ENCODE results near the gene WNT9A.

WNT9A gene

DNA sequence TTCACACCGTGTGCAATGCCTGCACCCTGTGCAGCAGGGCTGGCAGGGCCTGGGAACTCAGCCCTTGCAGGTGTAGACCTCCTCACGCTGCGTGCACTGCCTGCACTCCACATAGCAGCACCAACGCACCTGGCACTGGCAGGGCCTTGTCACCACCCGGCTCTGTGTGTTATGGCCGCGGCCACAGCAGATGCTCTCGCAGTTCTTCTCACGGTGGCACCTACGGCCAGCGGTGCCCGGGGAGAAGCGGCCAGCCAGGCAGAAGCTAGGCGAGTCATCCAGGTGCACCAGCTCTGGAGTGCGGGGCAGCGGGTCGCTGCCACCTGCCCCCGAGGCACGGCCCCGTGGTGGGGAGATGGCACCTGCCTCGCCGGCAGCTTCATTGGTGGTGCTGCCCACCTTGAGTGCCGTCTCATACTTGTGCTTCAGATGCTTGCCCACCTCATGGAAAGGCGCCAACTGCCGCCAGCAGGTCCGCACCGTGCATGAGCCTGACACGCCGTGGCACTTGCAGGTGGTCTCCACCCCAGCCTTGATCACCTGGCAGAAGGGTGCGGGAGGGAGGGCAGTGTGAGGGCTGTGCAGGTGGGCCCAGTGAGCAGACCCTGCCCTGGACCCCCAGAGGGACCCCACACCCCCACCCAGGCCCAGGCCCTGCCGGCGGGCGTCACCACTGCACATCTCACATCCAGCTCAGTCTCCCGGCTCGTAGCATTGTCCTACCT, 26.1 kb downstream of the WNT9A start:
- Histone ChIP-seq H3K36me3 (ENCODE audit: insufficient read depth, insufficient read length, low read length) (peaks cover 41% of the 10 kb centered on the region), H3K4me1 (ENCODE audit: insufficient read depth, insufficient read length) (peaks cover 35% of the 10 kb centered on the region), H3K9ac (ENCODE audit: insufficient read length, low read depth) (no peak overlapping the region), H3K27me3 (ENCODE audit: insufficient read depth, insufficient read length) (no peaks in the 10 kb centered on the region), H3K4me3 (ENCODE audit: insufficient read length, low read depth) (no peak overlapping the region), H3K9me3 (ENCODE audit: insufficient read depth, low read length) (no peaks in the 10 kb centered on the region)
- TF ChIP-seq SUZ12 (IDR thresholded peaks at IDR 0.05; ENCODE audit: extremely low read depth, insufficient read depth, insufficient read length): no peak
- no peak for TF ChIP-seq ZNF274 (IDR thresholded peaks at IDR 0.05; ENCODE audit: low read depth, low read length)
- no peak for TF ChIP-seq YY1 (IDR thresholded peaks at IDR 0.05; ENCODE audit: insufficient read depth, insufficient read length)
- DNase-seq (ENCODE audit: low read depth, low spot score): no peak

DNA sequence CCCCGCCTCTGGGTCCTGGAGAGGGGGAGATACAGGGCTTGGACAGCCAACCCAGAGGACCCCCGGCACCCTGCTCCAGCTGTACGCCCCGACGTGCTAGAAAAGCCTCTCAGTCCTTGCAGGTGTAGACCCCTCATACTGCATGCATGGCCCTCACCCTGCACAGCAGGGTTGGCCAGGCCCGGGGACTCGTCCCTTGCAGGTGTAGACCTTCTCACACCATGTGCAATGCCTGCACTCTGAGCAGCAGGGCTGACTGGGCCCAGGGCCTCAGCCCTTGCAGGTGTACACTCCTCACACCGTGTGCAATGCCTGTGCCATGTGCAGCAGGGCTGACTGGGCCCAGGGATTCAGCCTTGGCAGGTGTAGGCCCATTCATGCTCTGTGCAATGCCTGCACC, 26.8 kb downstream of the WNT9A start:
- no peak overlapping the region for H3K4me3 ChIP-seq (ENCODE audit: insufficient read length, low read depth)
- TF ChIP-seq SUZ12 (IDR thresholded peaks at IDR 0.05; ENCODE audit: extremely low read depth, insufficient read depth, insufficient read length): no peak
- TF ChIP-seq ZNF274 (IDR thresholded peaks at IDR 0.05; ENCODE audit: low read depth, low read length): no peak
- TF ChIP-seq YY1 (IDR thresholded peaks at IDR 0.05; ENCODE audit: insufficient read depth, insufficient read length): no peak
- no peak for DNase-seq (ENCODE audit: low read depth, low spot score)
- H3K36me3 ChIP-seq (ENCODE audit: insufficient read depth, insufficient read length, low read length): peaks cover 41% of the 10 kb centered on the region
- peaks cover 35% of the 10 kb centered on the region for H3K4me1 ChIP-seq (ENCODE audit: insufficient read depth, insufficient read length)
- no peaks in the 10 kb centered on the region for H3K27me3 ChIP-seq (ENCODE audit: insufficient read depth, insufficient read length)
- no peak overlapping the region for H3K9ac ChIP-seq (ENCODE audit: insufficient read length, low read depth)
- no peaks in the 10 kb centered on the region for H3K9me3 ChIP-seq (ENCODE audit: insufficient read depth, low read length)

DNA sequence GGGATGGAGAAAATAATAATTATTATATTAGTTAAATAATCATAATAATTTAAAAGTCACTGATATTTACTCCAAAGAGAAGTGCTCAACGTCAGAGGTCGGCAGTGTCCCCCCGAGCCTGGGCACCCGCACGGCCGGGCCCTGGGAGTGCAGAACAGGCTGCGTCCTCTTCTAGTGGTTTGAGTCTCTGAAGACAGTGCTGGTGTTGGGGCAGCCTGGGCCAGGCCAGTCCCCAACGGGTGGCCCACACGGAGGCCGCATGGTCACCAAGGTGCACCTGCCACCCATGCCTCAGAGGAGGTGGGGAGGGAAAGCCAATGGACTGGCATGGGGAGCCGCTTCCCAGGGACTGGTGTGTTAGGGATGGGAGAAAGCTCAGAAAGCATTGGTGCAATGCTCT, 27.3 kb downstream of the WNT9A start:
- DNase-seq (ENCODE audit: low read depth, low spot score): no peak
- Histone ChIP-seq H3K4me3 (ENCODE audit: insufficient read length, low read depth) (no peak overlapping the region), H3K9me3 (ENCODE audit: insufficient read depth, low read length) (no peaks in the 10 kb centered on the region), H3K9ac (ENCODE audit: insufficient read length, low read depth) (no peak overlapping the region), H3K4me1 (ENCODE audit: insufficient read depth, insufficient read length) (peaks cover 32% of the 10 kb centered on the region), H3K27me3 (ENCODE audit: insufficient read depth, insufficient read length) (no peaks in the 10 kb centered on the region), H3K36me3 (ENCODE audit: insufficient read depth, insufficient read length, low read length) (peaks cover 41% of the 10 kb centered on the region)
- no peak for TF ChIP-seq YY1 (IDR thresholded peaks at IDR 0.05; ENCODE audit: insufficient read depth, insufficient read length)
- TF ChIP-seq ZNF274 (IDR thresholded peaks at IDR 0.05; ENCODE audit: low read depth, low read length): no peak

DNA sequence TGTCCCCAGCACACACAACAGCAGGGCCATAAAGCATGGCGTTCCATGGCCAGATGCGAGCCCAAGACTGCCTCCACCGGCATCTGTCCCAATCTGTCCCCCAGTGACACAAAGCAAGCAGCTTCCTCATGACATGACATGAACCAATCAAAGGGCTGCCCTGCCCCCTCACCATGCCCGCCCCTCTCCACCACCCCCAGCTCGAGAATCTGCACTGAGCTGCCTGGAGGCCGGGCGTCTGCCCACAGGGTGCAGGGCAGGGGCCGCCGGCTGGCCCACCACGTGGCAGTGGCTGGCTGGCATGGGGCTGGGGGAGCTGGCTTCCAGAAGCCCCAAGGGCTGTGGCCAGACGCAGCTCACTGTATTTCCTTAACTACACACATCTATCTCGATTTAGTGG, 27.8 kb downstream of the WNT9A start:
- TF ChIP-seq SUZ12 (IDR thresholded peaks at IDR 0.05; ENCODE audit: extremely low read depth, insufficient read depth, insufficient read length) (no peak), YY1 (IDR thresholded peaks at IDR 0.05; ENCODE audit: insufficient read depth, insufficient read length) (no peak), ZNF274 (IDR thresholded peaks at IDR 0.05; ENCODE audit: low read depth, low read length) (no peak)
- no peaks in the 10 kb centered on the region for H3K9me3 ChIP-seq (ENCODE audit: insufficient read depth, low read length)
- no peak overlapping the region for H3K9ac ChIP-seq (ENCODE audit: insufficient read length, low read depth)
- DNase-seq (ENCODE audit: low read depth, low spot score): no peak
- H3K27me3 ChIP-seq (ENCODE audit: insufficient read depth, insufficient read length): no peaks in the 10 kb centered on the region
- peaks cover 38% of the 10 kb centered on the region for H3K36me3 ChIP-seq (ENCODE audit: insufficient read depth, insufficient read length, low read length)
- peaks cover 37% of the 10 kb centered on the region for H3K4me1 ChIP-seq (ENCODE audit: insufficient read depth, insufficient read length)
- H3K4me3 ChIP-seq (ENCODE audit: insufficient read length, low read depth): no peak overlapping the region

DNA sequence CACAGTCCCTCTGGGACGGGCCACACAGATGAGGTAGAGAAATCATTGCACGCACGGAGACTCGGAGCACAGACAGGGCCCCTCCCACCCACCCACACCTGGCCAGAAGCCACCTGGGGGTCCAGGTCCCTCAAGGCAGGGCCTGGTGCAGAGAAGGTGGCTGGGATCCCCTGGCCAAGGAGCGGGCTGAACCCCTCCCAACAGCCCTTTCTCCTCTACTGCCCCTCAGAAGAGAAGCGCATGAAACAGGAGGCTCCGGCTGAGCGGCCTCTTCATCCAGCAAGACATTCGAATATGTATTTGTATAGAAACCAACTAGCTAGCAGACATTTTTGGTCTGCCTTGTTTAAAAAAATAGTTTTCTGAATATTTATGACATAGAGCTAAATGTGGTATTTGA, 29.0 kb downstream of the WNT9A start:
- no peaks in the 10 kb centered on the region for H3K9me3 ChIP-seq (ENCODE audit: insufficient read depth, low read length)
- H3K9ac ChIP-seq (ENCODE audit: insufficient read length, low read depth): no peak overlapping the region
- TF ChIP-seq ZNF274 (IDR thresholded peaks at IDR 0.05; ENCODE audit: low read depth, low read length) (no peak), SUZ12 (IDR thresholded peaks at IDR 0.05; ENCODE audit: extremely low read depth, insufficient read depth, insufficient read length) (no peak), YY1 (IDR thresholded peaks at IDR 0.05; ENCODE audit: insufficient read depth, insufficient read length) (no peak)
- H3K36me3 ChIP-seq (ENCODE audit: insufficient read depth, insufficient read length, low read length): peaks cover 28% of the 10 kb centered on the region
- H3K4me3 ChIP-seq (ENCODE audit: insufficient read length, low read depth): no peak overlapping the region
- H3K27me3 ChIP-seq (ENCODE audit: insufficient read depth, insufficient read length): no peaks in the 10 kb centered on the region
- peaks cover 43% of the 10 kb centered on the region for H3K4me1 ChIP-seq (ENCODE audit: insufficient read depth, insufficient read length)
- DNase-seq (ENCODE audit: low read depth, low spot score): no peak

DNA sequence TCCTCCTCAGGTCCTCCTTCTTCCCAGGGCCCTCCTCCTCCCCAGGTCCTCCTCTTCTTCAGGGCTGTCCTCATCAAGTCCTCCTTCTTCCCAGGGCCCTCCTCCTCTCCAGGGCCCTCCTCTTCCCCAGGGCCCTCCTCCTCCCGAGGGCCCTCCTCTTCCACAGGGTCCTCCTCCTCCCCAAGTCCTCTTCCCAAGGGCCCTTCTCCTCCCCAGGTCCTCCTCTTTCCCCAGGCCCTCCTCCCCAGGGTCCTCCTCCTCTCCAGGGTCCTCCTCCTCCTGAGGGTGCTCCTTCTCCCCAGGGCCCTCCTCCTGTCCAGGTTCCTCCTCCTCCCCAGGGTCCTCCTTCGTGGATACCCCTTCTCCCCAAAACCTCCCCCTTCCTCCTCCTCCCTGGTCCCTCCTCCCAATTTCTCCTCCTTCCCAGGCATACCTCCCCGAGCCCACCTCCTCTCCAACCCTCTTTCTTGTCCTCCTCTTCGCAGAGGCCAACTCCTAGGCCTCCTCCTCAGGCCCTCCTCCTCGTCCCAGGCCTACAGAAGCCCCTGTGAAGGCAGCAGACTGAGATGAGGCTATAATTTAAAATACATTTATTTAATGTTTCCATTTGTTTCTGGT, 29.5 kb downstream of the WNT9A start:
- Histone ChIP-seq H3K4me3 (ENCODE audit: insufficient read length, low read depth) (no peak overlapping the region), H3K9ac (ENCODE audit: insufficient read length, low read depth) (no peak overlapping the region), H3K36me3 (ENCODE audit: insufficient read depth, insufficient read length, low read length) (peaks cover 23% of the 10 kb centered on the region), H3K9me3 (ENCODE audit: insufficient read depth, low read length) (no peaks in the 10 kb centered on the region), H3K27me3 (ENCODE audit: insufficient read depth, insufficient read length) (no peaks in the 10 kb centered on the region), H3K4me1 (ENCODE audit: insufficient read depth, insufficient read length) (peaks cover 44% of the 10 kb centered on the region)
- TF ChIP-seq ZNF274 (IDR thresholded peaks at IDR 0.05; ENCODE audit: low read depth, low read length) (no peak), SUZ12 (IDR thresholded peaks at IDR 0.05; ENCODE audit: extremely low read depth, insufficient read depth, insufficient read length) (no peak), YY1 (IDR thresholded peaks at IDR 0.05; ENCODE audit: insufficient read depth, insufficient read length) (no peak)
- DNase-seq (ENCODE audit: low read depth, low spot score): no peak

DNA sequence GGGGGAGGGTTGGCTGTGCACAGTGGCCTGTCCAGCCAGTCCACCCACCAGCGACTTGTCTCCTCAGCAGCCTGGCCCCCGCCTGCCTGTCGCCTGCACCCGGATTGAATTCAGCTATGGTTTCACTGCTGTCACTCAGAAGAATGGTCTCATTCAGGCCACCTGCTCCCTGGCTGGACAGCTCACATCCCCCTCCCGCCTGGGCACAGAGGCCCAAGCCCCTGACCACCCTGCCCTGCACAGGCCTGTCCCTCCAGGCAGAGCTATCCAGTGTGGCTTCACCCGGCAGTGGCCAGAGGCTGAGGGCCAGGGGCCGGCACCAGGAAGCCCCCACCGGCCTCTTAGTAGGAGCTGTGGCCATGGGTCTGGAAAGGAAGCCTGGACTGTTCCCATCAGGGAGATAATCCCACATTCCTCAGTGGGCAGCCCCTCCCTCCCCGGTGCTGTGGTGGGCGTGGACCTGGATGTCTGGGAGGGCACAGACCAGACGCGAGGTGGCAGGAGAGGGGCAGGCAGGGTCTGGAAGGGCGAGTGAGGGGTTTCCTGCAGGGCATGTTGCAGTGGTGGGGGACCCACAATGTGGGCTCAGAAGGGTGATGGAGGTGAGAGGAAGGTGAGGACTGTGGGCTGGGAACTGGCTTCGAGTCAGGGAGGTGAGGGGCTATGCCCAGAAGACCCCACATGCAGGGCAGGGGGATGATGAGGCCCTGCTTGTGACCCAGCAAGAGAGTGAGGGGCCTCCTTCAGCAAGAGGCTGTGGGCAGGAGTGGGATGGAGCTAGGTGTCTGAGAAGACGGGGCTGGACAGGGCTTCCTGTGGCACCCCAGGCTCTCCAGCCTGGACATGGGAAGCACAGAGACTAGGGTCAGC, 30.4 kb downstream of the WNT9A start:
- TF ChIP-seq YY1 (IDR thresholded peaks at IDR 0.05; ENCODE audit: insufficient read depth, insufficient read length) (no peak), SUZ12 (IDR thresholded peaks at IDR 0.05; ENCODE audit: extremely low read depth, insufficient read depth, insufficient read length) (no peak), ZNF274 (IDR thresholded peaks at IDR 0.05; ENCODE audit: low read depth, low read length) (no peak)
- H3K9ac ChIP-seq (ENCODE audit: insufficient read length, low read depth): no peak overlapping the region
- peaks cover 19% of the 10 kb centered on the region for H3K36me3 ChIP-seq (ENCODE audit: insufficient read depth, insufficient read length, low read length)
- no peak overlapping the region for H3K4me3 ChIP-seq (ENCODE audit: insufficient read length, low read depth)
- DNase-seq (ENCODE audit: low read depth, low spot score): no peak
- no peaks in the 10 kb centered on the region for H3K27me3 ChIP-seq (ENCODE audit: insufficient read depth, insufficient read length)
- no peaks in the 10 kb centered on the region for H3K9me3 ChIP-seq (ENCODE audit: insufficient read depth, low read length)
- peaks cover 46% of the 10 kb centered on the region for H3K4me1 ChIP-seq (ENCODE audit: insufficient read depth, insufficient read length)

Data from NT2/D1 (cell line).